Neural cell (in vitro differentiated cells): ENCODE measurements around the gene CAPN14.

Experiments used
- EP300 ChIP-seq: fragments of 450-650 bp; conservative IDR thresholded peaks from 2 replicates; pipeline ENCODE4 v1.6.1; 2014; ENCODE audit warnings: antibody characterized with exemption, mild to moderate bottlenecking, moderate library complexity; ENCODE audit not compliant: poor library complexity, severe bottlenecking
- EZH2 ChIP-seq: fragments of 200-600, 300-800 bp; shearing (Covaris generic), sonication (generic); IDR thresholded peaks from 2 replicates; pipeline ENCODE4 v1.6.1; 2014; ENCODE audit warnings: antibody characterized with exemption, low read length, borderline replicate concordance, mild to moderate bottlenecking; ENCODE audit not compliant: insufficient read depth, poor library complexity, severe bottlenecking
- MXI1 ChIP-seq: fragments of 450-650 bp; conservative IDR thresholded peaks from 2 replicates; pipeline ENCODE4 v1.6.1; 2014; ENCODE audit warnings: antibody characterized with exemption, mild to moderate bottlenecking; ENCODE audit not compliant: poor library complexity, severe bottlenecking
- POLR2AphosphoS5 ChIP-seq: IDR thresholded peaks from 2 replicates; pipeline ENCODE4 v1.6.1; 2012
- RAD21 ChIP-seq: fragments of 450-650 bp; conservative IDR thresholded peaks from 2 replicates; pipeline ENCODE4 v1.6.1; 2014; ENCODE audit warnings: antibody characterized with exemption, mild to moderate bottlenecking, moderate library complexity
- SMC3 ChIP-seq: fragments of 450-650 bp; conservative IDR thresholded peaks from 2 replicates; pipeline ENCODE4 v1.6.1; 2014; ENCODE audit warnings: antibody characterized with exemption, mild to moderate bottlenecking, moderate library complexity; ENCODE audit not compliant: poor library complexity
- TAF1 ChIP-seq: IDR thresholded peaks from 2 replicates; pipeline ENCODE4 v1.6.1; 2012; ENCODE audit warnings: low read depth
- TF ChIP-seq, protein P1 (sequence below): fragments of 450-650 bp; IDR thresholded peaks from 2 replicates; pipeline ENCODE4 v1.5.1; 2014; ENCODE audit warnings: antibody characterized with exemption, mild to moderate bottlenecking, moderate library complexity; ENCODE audit not compliant: poor library complexity, severe bottlenecking
- TF ChIP-seq, protein P2 (sequence below): IDR thresholded peaks from 2 replicates; pipeline ENCODE4 v1.6.1; 2012; ENCODE audit warnings: borderline replicate concordance

DNA sequence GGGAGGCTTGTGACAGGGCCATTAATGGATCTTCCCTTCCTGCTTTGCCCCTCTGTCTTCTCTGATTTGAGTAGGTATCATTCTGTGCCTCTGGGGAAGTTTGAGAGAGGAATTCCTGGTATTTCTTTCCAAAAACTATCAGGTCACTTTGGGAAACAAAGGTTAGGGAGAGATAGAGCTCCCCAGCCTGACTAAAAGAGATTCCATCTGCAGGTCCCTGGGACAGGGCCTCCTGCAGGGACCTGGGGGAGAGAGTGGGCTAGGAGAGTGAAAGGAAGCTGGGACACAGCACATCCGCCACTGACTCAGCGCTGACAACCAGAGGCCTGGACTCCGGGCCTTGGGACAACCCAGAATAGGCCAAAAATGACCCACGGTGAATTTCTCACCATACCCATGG is 85.4 kb downstream of the CAPN14 start:
- TF ChIP-seq EP300 (no peak), POLR2AphosphoS5 (no peak), EZH2 (no peak), RAD21 (no peak), TAF1 (no peak), MXI1 (no peak), SMC3 (no peak)
- TF ChIP-seq, protein P1, sequence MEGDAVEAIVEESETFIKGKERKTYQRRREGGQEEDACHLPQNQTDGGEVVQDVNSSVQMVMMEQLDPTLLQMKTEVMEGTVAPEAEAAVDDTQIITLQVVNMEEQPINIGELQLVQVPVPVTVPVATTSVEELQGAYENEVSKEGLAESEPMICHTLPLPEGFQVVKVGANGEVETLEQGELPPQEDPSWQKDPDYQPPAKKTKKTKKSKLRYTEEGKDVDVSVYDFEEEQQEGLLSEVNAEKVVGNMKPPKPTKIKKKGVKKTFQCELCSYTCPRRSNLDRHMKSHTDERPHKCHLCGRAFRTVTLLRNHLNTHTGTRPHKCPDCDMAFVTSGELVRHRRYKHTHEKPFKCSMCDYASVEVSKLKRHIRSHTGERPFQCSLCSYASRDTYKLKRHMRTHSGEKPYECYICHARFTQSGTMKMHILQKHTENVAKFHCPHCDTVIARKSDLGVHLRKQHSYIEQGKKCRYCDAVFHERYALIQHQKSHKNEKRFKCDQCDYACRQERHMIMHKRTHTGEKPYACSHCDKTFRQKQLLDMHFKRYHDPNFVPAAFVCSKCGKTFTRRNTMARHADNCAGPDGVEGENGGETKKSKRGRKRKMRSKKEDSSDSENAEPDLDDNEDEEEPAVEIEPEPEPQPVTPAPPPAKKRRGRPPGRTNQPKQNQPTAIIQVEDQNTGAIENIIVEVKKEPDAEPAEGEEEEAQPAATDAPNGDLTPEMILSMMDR = no peak
- TF ChIP-seq, protein P2, sequence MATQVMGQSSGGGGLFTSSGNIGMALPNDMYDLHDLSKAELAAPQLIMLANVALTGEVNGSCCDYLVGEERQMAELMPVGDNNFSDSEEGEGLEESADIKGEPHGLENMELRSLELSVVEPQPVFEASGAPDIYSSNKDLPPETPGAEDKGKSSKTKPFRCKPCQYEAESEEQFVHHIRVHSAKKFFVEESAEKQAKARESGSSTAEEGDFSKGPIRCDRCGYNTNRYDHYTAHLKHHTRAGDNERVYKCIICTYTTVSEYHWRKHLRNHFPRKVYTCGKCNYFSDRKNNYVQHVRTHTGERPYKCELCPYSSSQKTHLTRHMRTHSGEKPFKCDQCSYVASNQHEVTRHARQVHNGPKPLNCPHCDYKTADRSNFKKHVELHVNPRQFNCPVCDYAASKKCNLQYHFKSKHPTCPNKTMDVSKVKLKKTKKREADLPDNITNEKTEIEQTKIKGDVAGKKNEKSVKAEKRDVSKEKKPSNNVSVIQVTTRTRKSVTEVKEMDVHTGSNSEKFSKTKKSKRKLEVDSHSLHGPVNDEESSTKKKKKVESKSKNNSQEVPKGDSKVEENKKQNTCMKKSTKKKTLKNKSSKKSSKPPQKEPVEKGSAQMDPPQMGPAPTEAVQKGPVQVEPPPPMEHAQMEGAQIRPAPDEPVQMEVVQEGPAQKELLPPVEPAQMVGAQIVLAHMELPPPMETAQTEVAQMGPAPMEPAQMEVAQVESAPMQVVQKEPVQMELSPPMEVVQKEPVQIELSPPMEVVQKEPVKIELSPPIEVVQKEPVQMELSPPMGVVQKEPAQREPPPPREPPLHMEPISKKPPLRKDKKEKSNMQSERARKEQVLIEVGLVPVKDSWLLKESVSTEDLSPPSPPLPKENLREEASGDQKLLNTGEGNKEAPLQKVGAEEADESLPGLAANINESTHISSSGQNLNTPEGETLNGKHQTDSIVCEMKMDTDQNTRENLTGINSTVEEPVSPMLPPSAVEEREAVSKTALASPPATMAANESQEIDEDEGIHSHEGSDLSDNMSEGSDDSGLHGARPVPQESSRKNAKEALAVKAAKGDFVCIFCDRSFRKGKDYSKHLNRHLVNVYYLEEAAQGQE = no peak
